Cardiac muscle cell (in vitro differentiated cells and primary cell): Measurements from ENCODE around the gene GUF1. TPM values are rescaled to one million over a fixed set of nuclear protein-coding genes. Genes with fewer than 3 reads are reported as not detected.

ENCODE experiments used
- DNase-seq, 2 donors: peaks; one replicate each; pipeline versions ENCODE4 v3.0.0 to v3.0.0-alpha.2; 2010 to 2017; ENCODE audit warnings: low read depth in 1 of 2, low spot score in 1 of 2
- H3K27ac ChIP-seq: fragments of 200-600 bp; sonication (generic); 2 replicates; pipeline ENCODE4 v1.5.1; 2016
- H3K27me3 ChIP-seq: fragments of 200-600 bp; sonication (generic); 2 replicates; pipeline ENCODE4 v1.6.0; 2016; ENCODE audit warnings: control low read depth
- H3K36me3 ChIP-seq: fragments of 200-600 bp; sonication (generic); 2 replicates; pipeline ENCODE4 v1.5.1; 2016; ENCODE audit warnings: control low read depth
- H3K4me1 ChIP-seq: fragments of 200-600 bp; sonication (generic); 2 replicates; pipeline ENCODE4 v1.8.1; 2017; ENCODE audit warnings: low read depth, mild to moderate bottlenecking, mixed run types
- H3K4me3 ChIP-seq: fragments of 200-600 bp; sonication (generic); 2 replicates; pipeline ENCODE4 v1.5.1; 2016; ENCODE audit warnings: mild to moderate bottlenecking
- H3K9me3 ChIP-seq: fragments of 200-600 bp; sonication (generic); 2 replicates; pipeline ENCODE4 v1.5.1; 2017; ENCODE audit warnings: low read depth, mild to moderate bottlenecking, control low read depth
- CTCF ChIP-seq: IDR thresholded peaks from 2 replicates; pipeline ENCODE4 v1.5.1; 2012; ENCODE audit warnings: low read depth, mild to moderate bottlenecking, low read length
- polyA plus RNA-seq: library from polyadenylated mRNA; unstranded; fragments of >200 nt; fragmentation: Nextera tagmentation; extraction: Ambion mirVana; gene quantifications from 2 replicates; pipeline ENCODE4 v1.2.1, GENCODE V29; 2016
- total RNA-seq: library from RNA; depleted of rRNA; stranded (reverse); fragments of >200 nt; gene quantifications from 2 replicates; pipeline ENCODE4 v1.2.3, GENCODE V29; 2016

GUF1 gene
- total and polyA plus RNA-seq, 2 experiments from 2014 or later, result 18.4 to 19.5 TPM

GRCh38 chr4:44674471-44674870 is 3.7 kb upstream of the GUF1 start:
- H3K27me3 ChIP-seq, result peaks cover 9% of the 10 kb centered on the region
- no peaks in the 10 kb centered on the region for H3K9me3 ChIP-seq
- no peak for TF ChIP-seq CTCF
- H3K4me1 ChIP-seq, result peaks cover 1% of the 10 kb centered on the region
- DNase-seq, result peak in 1 of 2 donors; percentile 2
- no peak overlapping the region for H3K27ac ChIP-seq
- H3K36me3 ChIP-seq, result no peaks in the 10 kb centered on the region
- H3K4me3 ChIP-seq, result no peak overlapping the region

- Histone ChIP-seq H3K9me3 (no peaks in the 10 kb centered on the region), H3K36me3 (no peaks in the 10 kb centered on the region), H3K27me3 (peaks cover 9% of the 10 kb centered on the region), H3K4me1 (peaks cover 10% of the 10 kb centered on the region), H3K4me3 (no peak overlapping the region), H3K27ac (no peak overlapping the region)
- DNase-seq, result no peak
- no peak for TF ChIP-seq CTCF
Observed at GRCh38 chr4:44675366-44675765, 2.9 kb upstream of the GUF1 start.

- Histone ChIP-seq H3K4me1 (peaks cover 10% of the 10 kb centered on the region), H3K27ac (peak overlapping the region; percentile 90), H3K36me3 (peaks cover 22% of the 10 kb centered on the region), H3K27me3 (no peaks in the 10 kb centered on the region), H3K4me3 (peak overlapping the region; percentile 58), H3K9me3 (no peaks in the 10 kb centered on the region)
- no peak for DNase-seq
- no peak for TF ChIP-seq CTCF
Observed at GRCh38 chr4:44679060-44679459, 840 bp downstream of the GUF1 start.

GRCh38 chr4:44684648-44685047 is 6.4 kb downstream of the GUF1 start:
- no peak overlapping the region for H3K4me3 ChIP-seq
- no peaks in the 10 kb centered on the region for H3K9me3 ChIP-seq
- peaks cover 7% of the 10 kb centered on the region for H3K4me1 ChIP-seq
- no peak for DNase-seq
- no peak for TF ChIP-seq CTCF
- no peak overlapping the region for H3K27ac ChIP-seq
- H3K36me3 ChIP-seq, result peaks cover 64% of the 10 kb centered on the region
- H3K27me3 ChIP-seq, result no peaks in the 10 kb centered on the region

GRCh38 chr4:44700427-44700826 is 22.2 kb downstream of the GUF1 start:
- H3K36me3 ChIP-seq, result peaks cover 50% of the 10 kb centered on the region
- no peaks in the 10 kb centered on the region for H3K27me3 ChIP-seq
- peaks cover 4% of the 10 kb centered on the region for H3K4me1 ChIP-seq
- no peak for DNase-seq
- H3K4me3 ChIP-seq, result no peak overlapping the region
- H3K27ac ChIP-seq, result no peak overlapping the region
- H3K9me3 ChIP-seq, result no peaks in the 10 kb centered on the region
- no peak for TF ChIP-seq CTCF

GRCh38 chr4:44701037-44701436 is 22.8 kb downstream of the GUF1 start:
- no peaks in the 10 kb centered on the region for H3K27me3 ChIP-seq
- peaks cover 4% of the 10 kb centered on the region for H3K4me1 ChIP-seq
- TF ChIP-seq CTCF, result no peak
- no peak for DNase-seq
- no peak overlapping the region for H3K27ac ChIP-seq
- no peaks in the 10 kb centered on the region for H3K9me3 ChIP-seq
- peaks cover 44% of the 10 kb centered on the region for H3K36me3 ChIP-seq
- H3K4me3 ChIP-seq, result no peak overlapping the region
